OCI-LY1 (cell line): Measurements from ENCODE around the gene QRICH1.
"Not testable (repeated sequence)": the region's sequence is repeated elsewhere in the genome, so short reads cannot be mapped to it uniquely, and the experiment has no call there.

Source experiments
- H2AFZ ChIP-seq: fragments of 200-600 bp; sonication (generic), shearing (Covaris generic); 2 replicates; pipeline ENCODE4 v1.6.0; 2014; ENCODE audit warnings: antibody characterized with exemption, mild to moderate bottlenecking, low read length
- H3F3A ChIP-seq: fragments of 200-600 bp; sonication (generic), shearing (Covaris generic); 2 replicates; pipeline ENCODE4 v1.6.0; 2014; ENCODE audit warnings: mild to moderate bottlenecking, antibody characterized with exemption, low read length, moderate library complexity; ENCODE audit not compliant: insufficient read depth
- H3K27ac ChIP-seq: fragments of 200-600 bp; sonication (generic); 2 replicates; pipeline ENCODE4 v1.5.1; 2014; ENCODE audit warnings: low read length, mixed run types, mild to moderate bottlenecking, low read depth; ENCODE audit not compliant: poor library complexity, severe bottlenecking
- H3K27me3 ChIP-seq: fragments of 200-600 bp; sonication (generic); 2 replicates; pipeline ENCODE4 v1.6.0; 2014; ENCODE audit warnings: antibody characterized with exemption, mild to moderate bottlenecking, low read length, moderate library complexity; ENCODE audit not compliant: insufficient read depth
- H3K36me3 ChIP-seq: fragments of 200-600 bp; sonication (generic); 2 replicates; pipeline ENCODE4 v1.6.1; 2014; ENCODE audit warnings: mild to moderate bottlenecking, antibody characterized with exemption, low read length, moderate library complexity, mixed read lengths; ENCODE audit not compliant: insufficient read depth
- H3K4me1 ChIP-seq: fragments of 200-600 bp; sonication (generic); 2 replicates; pipeline ENCODE4 v1.5.1; 2014; ENCODE audit warnings: mild to moderate bottlenecking, low read length, moderate library complexity; ENCODE audit not compliant: insufficient read depth, severe bottlenecking
- H3K4me2 ChIP-seq: fragments of 200-600 bp; sonication (generic), shearing (Covaris generic); 2 replicates; pipeline ENCODE4 v1.6.1; 2014; ENCODE audit warnings: low read length
- H3K4me3 ChIP-seq: fragments of 200-600 bp; sonication (generic); 2 replicates; pipeline ENCODE4 v1.5.1; 2014; ENCODE audit warnings: low read length, low read depth, mild to moderate bottlenecking, mixed read lengths; ENCODE audit not compliant: poor library complexity, severe bottlenecking
- H3K79me2 ChIP-seq: fragments of 200-600 bp; shearing (Covaris generic); 2 replicates; pipeline ENCODE4 v1.6.1; 2016; ENCODE audit warnings: mixed run types, low read length, mixed read lengths; ENCODE audit not compliant: insufficient read depth
- H3K9ac ChIP-seq: fragments of 200-600 bp; sonication (generic), shearing (Covaris generic); 2 replicates; pipeline ENCODE4 v1.6.1; 2014; ENCODE audit warnings: mild to moderate bottlenecking, low read length, mixed read lengths
- H3K9me2 ChIP-seq: fragments of 200-600 bp; sonication (generic), shearing (Covaris generic); 2 replicates; pipeline ENCODE4 v1.6.1; 2014; ENCODE audit warnings: low read depth, mild to moderate bottlenecking, low read length, mixed read lengths
- H3K9me3 ChIP-seq: fragments of 200-600 bp; shearing (Covaris generic); 2 replicates; pipeline ENCODE4 v1.6.1; 2014; ENCODE audit warnings: low read length, mixed read lengths
- H4K20me1 ChIP-seq: fragments of 200-600 bp; sonication (generic), shearing (Covaris generic); 2 replicates; pipeline ENCODE4 v1.6.0; 2016; ENCODE audit warnings: mild to moderate bottlenecking, low read length; ENCODE audit not compliant: insufficient read depth
- CTCF ChIP-seq: fragments of 200-600 bp; sonication (generic), shearing (Covaris generic); IDR thresholded peaks from 2 replicates; pipeline ENCODE4 v1.5.1; 2017; ENCODE audit warnings: mild to moderate bottlenecking, antibody characterized with exemption, low read length, moderate library complexity, mixed read lengths
- EZH2 ChIP-seq: fragments of 200-600 bp; sonication (generic), shearing (Covaris generic); IDR thresholded peaks from 2 replicates; pipeline ENCODE4 v1.8.0; 2017; ENCODE audit warnings: borderline replicate concordance, mixed run types, mild to moderate bottlenecking, antibody characterized with exemption, low read length, moderate library complexity, mixed read lengths

Gene QRICH1

DNA sequence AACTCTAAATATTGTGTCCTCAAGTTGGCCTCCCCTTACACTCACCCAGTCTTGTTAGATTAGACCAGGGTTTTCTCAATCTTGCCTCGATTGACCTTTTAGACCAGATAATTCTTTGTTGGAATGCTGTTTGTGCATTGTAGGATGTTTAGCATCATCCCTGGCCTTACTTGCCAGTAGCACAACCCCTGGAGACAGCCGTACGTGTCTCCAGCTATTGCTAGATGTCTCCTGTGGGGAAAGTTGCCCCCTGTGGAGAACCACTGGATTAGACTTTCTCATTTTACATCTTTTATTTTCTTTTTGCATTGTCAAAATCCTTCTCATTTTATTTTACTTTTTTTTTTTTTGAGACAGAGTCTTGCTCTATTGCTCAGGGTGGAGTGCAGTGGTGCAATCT lies 84.5 kb downstream of the QRICH1 start:
- Histone ChIP-seq H3K4me3 (no peak overlapping the region), H3K27me3 (no peaks in the 10 kb centered on the region), H2AFZ (no peak overlapping the region), H3K4me1 (peaks cover 17% of the 10 kb centered on the region), H3K79me2 (no peaks in the 10 kb centered on the region), H3K9me3 (no peaks in the 10 kb centered on the region), H3K27ac (no peak overlapping the region), H3F3A (no peaks in the 10 kb centered on the region), H4K20me1 (no peaks in the 10 kb centered on the region), H3K4me2 (no peak overlapping the region), H3K36me3 (peaks cover 26% of the 10 kb centered on the region), H3K9ac (no peak overlapping the region), H3K9me2 (no peaks in the 10 kb centered on the region)
- TF ChIP-seq CTCF (no peak), EZH2 (no peak)

- not testable (repeated sequence) for H3K27me3 ChIP-seq, H3K79me2 ChIP-seq, H3K9me2 ChIP-seq, H3K27ac ChIP-seq, H3F3A ChIP-seq, H2AFZ ChIP-seq, H3K9me3 ChIP-seq, H4K20me1 ChIP-seq
- Histone ChIP-seq H3K36me3 (peaks cover 21% of the 10 kb centered on the region; the same call in 1 of the 2 replicates), H3K4me2 (peak overlapping the region; percentile 77), H3K4me1 (peaks cover 17% of the 10 kb centered on the region), H3K9ac (peak overlapping the region; percentile 69; the same call in 1 of the 2 replicates), H3K4me3 (peak overlapping the region; percentile 75)
Measured at GRCh38 chr3:49008627-49009026, 85.2 kb downstream of the QRICH1 start.

DNA sequence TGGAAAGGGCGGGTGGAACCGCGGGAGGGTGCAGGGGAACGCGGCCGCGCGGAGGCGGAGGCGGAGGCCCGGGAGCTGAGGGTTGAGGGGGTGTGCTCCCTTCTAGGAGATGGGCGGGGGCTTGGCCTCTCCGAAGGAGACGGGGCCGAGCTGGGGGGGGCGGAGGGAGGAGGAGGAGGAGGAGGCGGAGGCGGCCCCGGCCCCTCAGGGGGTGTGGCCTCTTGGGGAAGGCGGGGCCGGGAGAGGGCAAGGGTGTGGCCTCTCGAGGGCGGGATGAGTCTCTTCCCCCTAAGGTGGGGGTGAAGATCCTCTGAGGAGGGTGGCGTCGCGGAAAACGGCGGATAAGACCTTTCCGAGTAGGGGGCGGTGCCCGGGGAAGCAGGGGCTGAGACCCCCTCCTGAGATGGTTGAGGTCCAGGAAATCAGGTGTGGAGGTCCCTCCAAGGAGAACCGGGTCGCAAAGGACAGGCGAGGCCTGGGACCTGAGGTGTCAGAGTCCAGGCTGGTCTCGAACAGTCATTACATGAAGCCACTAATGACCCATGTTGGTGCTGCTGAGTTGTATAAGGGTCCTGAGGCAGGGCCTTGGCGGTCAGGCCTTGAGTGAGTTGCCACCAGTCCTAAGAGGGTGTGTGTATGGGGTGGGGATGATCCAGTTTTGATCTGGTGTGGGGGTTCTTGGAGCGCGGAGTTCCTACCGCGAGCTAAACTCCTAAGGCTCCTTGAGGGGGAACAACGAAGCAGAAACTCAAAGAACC lies 85.9 kb downstream of the QRICH1 start:
- Histone ChIP-seq H3K79me2 (no peaks in the 10 kb centered on the region), H3K4me2 (peak overlapping the region; percentile 77), H3F3A (no peaks in the 10 kb centered on the region), H3K27ac (peak overlapping the region; percentile 75), H3K27me3 (no peaks in the 10 kb centered on the region), H4K20me1 (no peaks in the 10 kb centered on the region), H3K4me1 (peaks cover 17% of the 10 kb centered on the region), H3K9me3 (no peaks in the 10 kb centered on the region), H3K9ac (peak overlapping the region; percentile 91), H3K9me2 (no peaks in the 10 kb centered on the region), H3K4me3 (peak overlapping the region; percentile 75), H2AFZ (no peak overlapping the region), H3K36me3 (peaks cover 15% of the 10 kb centered on the region; the same call in 1 of the 2 replicates)
- no peak for TF ChIP-seq EZH2
- TF ChIP-seq CTCF = no peak
